PC-3 (cell line): ENCODE measurements around the gene RABGAP1L. TPM values are rescaled to one million over a fixed set of nuclear protein-coding genes. Genes with fewer than 3 reads are reported as not detected.

Experiments
- ATAC-seq: fragments of 200-7000 bp; cut with Tn5 transposase; 2 replicates; pipeline ENCODE4 v1.9.1; 2020; ENCODE audit warnings: mild to moderate bottlenecking, moderate library complexity
- BruUV-seq: library from RNA; stranded (reverse); fragments of 400-500 nt; replicated peaks from 2 replicates; lab custom pipeline; 2021; lab: Mats Ljungman, UMichigan
- CTCF ChIA-PET: fragments of 300-600 bp; sonication (Branson Sonifier 250); formaldehyde crosslinking; loops from one replicate; lab custom pipeline; 2022; ENCODE audit warnings: antibody characterized with exemption; lab: Charles Lee
- POLR2A ChIA-PET: fragments of 300-600 bp; sonication (Branson Sonifier 250); formaldehyde crosslinking; loops from one replicate; lab custom pipeline; 2022; ENCODE audit warnings: antibody characterized with exemption; ENCODE audit not compliant: unreplicated experiment; lab: Charles Lee
- DNase-seq: peaks from one replicate; pipeline ENCODE4 v3.0.0-alpha.2; 2015
- H2AFZ ChIP-seq: fragments of 300-600 bp; sonication (generic); 2 replicates; pipeline ENCODE4 v1.6.0; 2016; ENCODE audit warnings: antibody characterized with exemption, low read length
- H3F3A ChIP-seq: fragments of 300-600 bp; sonication (generic); one replicate; pipeline ENCODE4 v1.6.0; 2017; ENCODE audit warnings: antibody characterized with exemption, low read length, control low read depth, mild to moderate bottlenecking; ENCODE audit not compliant: unreplicated experiment
- H3K27ac ChIP-seq: fragments of 300-600 bp; sonication (generic); 2 replicates; pipeline ENCODE4 v1.5.1; 2016; ENCODE audit warnings: mild to moderate bottlenecking, low read length
- H3K27me3 ChIP-seq: fragments of 300-600 bp; sonication (generic); 2 replicates; pipeline ENCODE4 v1.6.1; 2016; ENCODE audit warnings: low read length, mixed read lengths
- H3K36me3 ChIP-seq: fragments of 300-600 bp; sonication (generic); 2 replicates; pipeline ENCODE4 v1.6.1; 2016; ENCODE audit warnings: low read depth, mixed run types, low read length, mixed read lengths
- H3K4me1 ChIP-seq: fragments of 300-600 bp; sonication (generic); 2 replicates; pipeline ENCODE4 v1.5.1; 2016; ENCODE audit warnings: low read length; ENCODE audit not compliant: insufficient read depth
- H3K4me2 ChIP-seq: fragments of 300-600 bp; sonication (generic); 2 replicates; pipeline ENCODE4 v1.6.0; 2016; ENCODE audit warnings: low read length
- H3K4me3 ChIP-seq: fragments of 300-600 bp; sonication (generic); 2 replicates; pipeline ENCODE4 v1.5.1; 2016; ENCODE audit warnings: mild to moderate bottlenecking, low read length, mixed read lengths
- H3K79me2 ChIP-seq: fragments of 300-600 bp; sonication (generic); 2 replicates; pipeline ENCODE4 v1.6.1; 2017; ENCODE audit warnings: low read length, mixed read lengths
- H3K9ac ChIP-seq: fragments of 300-600 bp; sonication (generic); 2 replicates; pipeline ENCODE4 v1.6.0; 2016; ENCODE audit warnings: mild to moderate bottlenecking, low read length
- H3K9me2 ChIP-seq: fragments of 300-600 bp; sonication (generic); replicated peaks from 2 replicates; pipeline ENCODE4 v1.6.1; 2016; ENCODE audit warnings: mixed run types, low read length, mixed read lengths
- H3K9me3 ChIP-seq: fragments of 300-600 bp; sonication (generic); 2 replicates; pipeline ENCODE4 v1.6.1; 2016; ENCODE audit warnings: low read length, mixed read lengths
- H4K20me1 ChIP-seq: fragments of 300-600 bp; sonication (generic); 2 replicates; pipeline ENCODE4 v1.6.1; 2016; ENCODE audit warnings: low read length, mixed read lengths
- EZH2 ChIP-seq: fragments of 300-600 bp; sonication (generic); IDR thresholded peaks from one replicate; pipeline ENCODE4 v1.6.1; 2017; ENCODE audit warnings: antibody characterized with exemption, mild to moderate bottlenecking, low read length; ENCODE audit not compliant: unreplicated experiment
- EZH2phosphoT487 ChIP-seq: fragments of 300-600 bp; sonication (generic); IDR thresholded peaks from 2 replicates; pipeline ENCODE4 v1.6.1; 2018; ENCODE audit warnings: mild to moderate bottlenecking, antibody characterized with exemption, low read length, borderline replicate concordance
- intact Hi-C: fragments of 100-400 bp; cut with micrococcal nuclease; formaldehyde crosslinking; loops from 2 replicates; pipeline ENCODE4 v1.9.0; 2023
- total RNA-seq: library from RNA; depleted of rRNA; stranded (reverse); fragments of >200 nt; gene quantifications from 2 replicates; pipeline ENCODE4 v1.2.3, GENCODE V29; 2014
- TF ChIP-seq, protein P1 (sequence below): fragments of 300-600 bp; sonication (generic); conservative IDR thresholded peaks from 2 replicates; pipeline ENCODE4 v1.5.1; 2017; ENCODE audit warnings: antibody characterized with exemption, low read depth, mild to moderate bottlenecking, low read length

RABGAP1L gene
- total RNA-seq, 1 experiment from 2014 or later, result 24.4 TPM

DNA sequence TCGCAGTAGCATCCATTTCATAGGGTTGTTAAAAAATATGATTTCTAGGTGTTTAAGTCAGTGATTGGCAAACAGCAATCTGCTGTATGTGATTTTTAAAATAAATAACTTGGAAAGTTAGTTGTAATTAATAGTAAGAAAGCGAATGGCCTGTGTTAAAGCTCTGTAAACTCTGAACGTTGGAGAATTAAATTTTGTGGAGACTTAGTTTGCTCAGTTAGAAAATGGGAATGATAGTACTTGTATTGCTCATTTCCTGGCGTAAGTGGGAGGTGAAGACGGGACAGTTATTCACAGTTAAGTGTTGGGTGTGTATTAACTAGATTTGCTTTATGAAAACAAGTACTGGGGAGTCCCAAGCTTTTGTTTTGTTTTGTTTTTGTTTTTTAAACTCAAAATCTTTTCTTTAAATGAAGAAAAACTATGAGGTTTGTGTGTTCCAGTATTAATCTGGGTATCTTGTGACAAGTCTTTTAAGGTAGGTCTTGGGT lies 841.4 kb downstream of the RABGAP1L start:
- POLR2A ChIA-PET, result interaction anchor here (0.6 kb wide), 1 partner anchor 1008 kb away, joined by 3 read pairs; no protein-coding TSS in a partner anchor
- DNase-seq, result no peak
- Histone ChIP-seq H3K4me1 (peaks cover 35% of the 10 kb centered on the region), H2AFZ (peak overlapping the region; percentile 74; the same call in 1 of the 2 replicates), H4K20me1 (peaks cover 28% of the 10 kb centered on the region), H3F3A (no peaks in the 10 kb centered on the region), H3K27ac (peak overlapping the region; percentile 14; the same call in 1 of the 2 replicates), H3K36me3 (peaks cover 6% of the 10 kb centered on the region; the same call in 1 of the 2 replicates), H3K27me3 (no peaks in the 10 kb centered on the region), H3K4me2 (peak overlapping the region; percentile 92), H3K9me2 (no peaks in the 10 kb centered on the region), H3K9me3 (no peaks in the 10 kb centered on the region), H3K4me3 (peak overlapping the region; percentile 82), H3K79me2 (peaks cover 64% of the 10 kb centered on the region), H3K9ac (peak overlapping the region; percentile 95)
- no TSS peak for BruUV-seq
- no peak for TF ChIP-seq EZH2
- no peak for TF ChIP-seq EZH2phosphoT487
- TF ChIP-seq, protein P1, sequence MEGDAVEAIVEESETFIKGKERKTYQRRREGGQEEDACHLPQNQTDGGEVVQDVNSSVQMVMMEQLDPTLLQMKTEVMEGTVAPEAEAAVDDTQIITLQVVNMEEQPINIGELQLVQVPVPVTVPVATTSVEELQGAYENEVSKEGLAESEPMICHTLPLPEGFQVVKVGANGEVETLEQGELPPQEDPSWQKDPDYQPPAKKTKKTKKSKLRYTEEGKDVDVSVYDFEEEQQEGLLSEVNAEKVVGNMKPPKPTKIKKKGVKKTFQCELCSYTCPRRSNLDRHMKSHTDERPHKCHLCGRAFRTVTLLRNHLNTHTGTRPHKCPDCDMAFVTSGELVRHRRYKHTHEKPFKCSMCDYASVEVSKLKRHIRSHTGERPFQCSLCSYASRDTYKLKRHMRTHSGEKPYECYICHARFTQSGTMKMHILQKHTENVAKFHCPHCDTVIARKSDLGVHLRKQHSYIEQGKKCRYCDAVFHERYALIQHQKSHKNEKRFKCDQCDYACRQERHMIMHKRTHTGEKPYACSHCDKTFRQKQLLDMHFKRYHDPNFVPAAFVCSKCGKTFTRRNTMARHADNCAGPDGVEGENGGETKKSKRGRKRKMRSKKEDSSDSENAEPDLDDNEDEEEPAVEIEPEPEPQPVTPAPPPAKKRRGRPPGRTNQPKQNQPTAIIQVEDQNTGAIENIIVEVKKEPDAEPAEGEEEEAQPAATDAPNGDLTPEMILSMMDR, result no peak
- no peak for ATAC-seq
- CTCF ChIA-PET, result no interaction called here
- intact Hi-C loops, result no loop called here

DNA sequence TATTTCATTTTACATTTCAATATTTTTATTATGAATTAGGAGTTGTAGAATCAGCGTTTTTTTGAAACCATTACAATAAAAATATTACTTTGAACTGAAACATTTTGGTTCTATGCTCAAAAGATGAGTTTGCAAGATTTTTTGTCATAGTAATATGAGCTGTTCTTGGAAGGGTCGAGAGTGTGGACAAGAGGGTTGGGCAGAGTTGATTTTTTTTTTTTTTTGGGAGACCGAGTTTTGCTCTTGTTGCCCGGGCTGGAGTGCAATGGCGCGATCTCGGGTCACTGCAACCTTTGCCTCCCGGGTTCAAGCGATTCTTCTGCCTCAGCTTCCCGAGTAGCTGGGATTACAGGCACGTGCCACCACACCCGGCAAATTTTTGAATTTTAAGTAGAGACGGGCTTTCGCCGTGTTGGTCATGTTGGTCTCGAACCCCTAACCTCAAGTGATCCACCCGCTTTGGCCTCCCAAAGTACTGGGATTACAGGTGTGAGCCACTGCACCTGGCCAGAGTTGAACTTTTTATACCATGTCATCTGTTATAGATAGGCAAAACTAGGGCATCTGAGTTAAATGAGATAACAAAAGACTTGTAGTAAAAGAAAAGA lies 843.7 kb downstream of the RABGAP1L start:
- Histone ChIP-seq H3K4me3 (no peak overlapping the region), H3K9me2 (no peaks in the 10 kb centered on the region), H3K4me2 (peak overlapping the region; percentile 92; the same call in 1 of the 2 replicates), H3K9ac (no peak overlapping the region), H2AFZ (no peak overlapping the region), H4K20me1 (peaks cover 28% of the 10 kb centered on the region), H3K27ac (no peak overlapping the region), H3F3A (no peaks in the 10 kb centered on the region), H3K36me3 (peaks cover 18% of the 10 kb centered on the region; the same call in 1 of the 2 replicates), H3K4me1 (peaks cover 18% of the 10 kb centered on the region), H3K27me3 (no peaks in the 10 kb centered on the region), H3K9me3 (no peaks in the 10 kb centered on the region), H3K79me2 (peaks cover 86% of the 10 kb centered on the region)
- CTCF ChIA-PET, result no interaction called here
- TF ChIP-seq EZH2 (no peak), EZH2phosphoT487 (no peak)
- TF ChIP-seq, protein P1, result no peak
- intact Hi-C loops, result no loop called here
- POLR2A ChIA-PET, result no interaction called here
- no peak for DNase-seq
- BruUV-seq, result no TSS peak
- ATAC-seq, result no peak

DNA sequence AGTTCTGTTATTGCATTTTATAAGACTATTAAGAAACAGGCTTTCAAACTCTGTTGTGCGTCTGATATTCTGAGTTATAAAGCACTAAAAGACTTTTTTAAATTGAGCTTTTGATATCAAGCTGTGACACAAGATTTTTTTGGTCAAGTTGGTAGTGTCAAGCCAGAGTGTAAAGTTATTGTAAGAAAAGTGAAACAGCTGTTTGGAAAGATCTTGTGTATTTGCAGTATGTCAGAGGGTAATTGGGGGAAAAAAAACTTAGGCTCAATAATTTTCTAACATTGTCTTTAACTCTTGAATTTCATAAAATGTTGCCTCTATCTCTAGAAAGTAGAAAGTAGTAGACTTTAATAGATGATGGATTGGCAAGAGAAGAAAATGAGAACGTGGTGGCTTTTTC lies 844.2 kb downstream of the RABGAP1L start:
- H4K20me1 ChIP-seq, result peaks cover 28% of the 10 kb centered on the region
- H3K79me2 ChIP-seq, result peaks cover 91% of the 10 kb centered on the region
- no peaks in the 10 kb centered on the region for H3K27me3 ChIP-seq
- H3K4me3 ChIP-seq, result no peak overlapping the region
- ChIA-PET CTCF (no interaction called here), POLR2A (no interaction called here)
- H3K9me3 ChIP-seq, result no peaks in the 10 kb centered on the region
- ATAC-seq, result no peak
- DNase-seq, result no peak
- TF ChIP-seq EZH2phosphoT487 (no peak), EZH2 (no peak)
- TF ChIP-seq, protein P1, result no peak
- BruUV-seq, result no TSS peak
- H3K9me2 ChIP-seq, result no peaks in the 10 kb centered on the region
- H3F3A ChIP-seq, result no peaks in the 10 kb centered on the region
- H3K4me2 ChIP-seq, result no peak overlapping the region
- no peak overlapping the region for H2AFZ ChIP-seq
- peaks cover 23% of the 10 kb centered on the region; the same call in 1 of the 2 replicates for H3K36me3 ChIP-seq
- no peak overlapping the region for H3K9ac ChIP-seq
- peaks cover 17% of the 10 kb centered on the region for H3K4me1 ChIP-seq
- H3K27ac ChIP-seq, result no peak overlapping the region
- intact Hi-C loops, result no loop called here
